Kidney (tissue), 14 donors: ENCODE results near the gene HDAC11. TPM values are rescaled to one million over a fixed set of nuclear protein-coding genes. Genes with fewer than 3 reads are reported as not detected.

Experiments used
- DNase-seq, 5 donors: peaks; one replicate each; pipeline ENCODE4 v3.0.0-alpha.2; 2013 to 2020
- FAIRE-seq: peaks from 2 replicates; lab custom pipeline; 2012; peaks lifted over from hg19 to GRCh38; lab: Jason Lieb, UNC
- H3K27ac ChIP-seq, 2 donors: one replicate each; pipeline ENCODE4 v1.7.0; 2013; ENCODE audit warnings: low read depth in 2 of 2, low read length in 2 of 2, inconsistent platforms in 1 of 2
- H3K27me3 ChIP-seq: one replicate; pipeline ENCODE4 v1.7.1; 2013; ENCODE audit warnings: low read length, inconsistent platforms; ENCODE audit not compliant: control insufficient read depth, insufficient read depth
- H3K36me3 ChIP-seq, 3 donors: one replicate each; pipeline versions ENCODE4 v1.7.0 to v1.7.1; 2013; ENCODE audit warnings: low read length in 3 of 3, control low read depth in 1 of 3, inconsistent platforms in 1 of 3; ENCODE audit not compliant: insufficient read depth in 3 of 3, control insufficient read depth in 2 of 3
- H3K4me1 ChIP-seq, 3 donors: one replicate each; pipeline versions ENCODE4 v1.7.0 to v1.7.1; 2013; ENCODE audit warnings: low read length in 3 of 3, inconsistent platforms in 1 of 3, low read depth in 1 of 3; ENCODE audit not compliant: control insufficient read depth in 2 of 3, insufficient read depth in 2 of 3
- H3K4me3 ChIP-seq, 3 donors: one replicate each; pipeline versions ENCODE4 v1.7.0 to v1.8.1; 2013; ENCODE audit warnings: low read length in 3 of 3, control low read depth in 1 of 3, inconsistent platforms in 1 of 3
- H3K9ac ChIP-seq, 3 donors: one replicate each; pipeline versions ENCODE4 v1.7.0 to v1.7.1; 2013; ENCODE audit warnings: low read length in 3 of 3, control low read depth in 1 of 3, inconsistent platforms in 1 of 3
- H3K9me3 ChIP-seq, 3 donors: one replicate each; pipeline versions ENCODE4 v1.7.0 to v1.7.1; 2013; ENCODE audit warnings: low read length in 3 of 3, control low read depth in 1 of 3, inconsistent platforms in 1 of 3; ENCODE audit not compliant: control insufficient read depth in 2 of 3, insufficient read depth in 1 of 3
- CTCF ChIP-seq: IDR thresholded peaks from 3 replicates; pipeline ENCODE4 v1.5.1; 2012; ENCODE audit warnings: mild to moderate bottlenecking, moderate library complexity, borderline replicate concordance; ENCODE audit not compliant: insufficient read depth; ENCODE audit errors: extremely low read depth
- intact Hi-C: fragments of 100-400 bp; cut with DNase I; formaldehyde crosslinking; loops from one replicate; pipeline ENCODE4 v1.11.1; 2022
- polyA plus RNA-seq: library from polyadenylated mRNA; stranded (reverse); fragments of 350-450 nt; fragmentation: Illumina TruSeq; extraction: RNeasy Lipid Tissue Mini Kit (QIAGEN cat#74804); gene quantifications from one replicate; pipeline ENCODE4 v1.2.3, GENCODE V29; 2014; ENCODE audit warnings: low read depth, low replicate concordance; ENCODE audit not compliant: insufficient read depth
- total RNA-seq: library from RNA; stranded (reverse); fragmentation: NEBNext Ultra II Directional; extraction: Animal tissue kit (Norgen Biotek cat#: 25700); gene quantifications from one replicate; pipeline ENCODE4 v1.2.1, GENCODE V29; 2021
- donor health status: control.
- donor health status: control.
- donor health status: control.
- donor health status: control.
- donor health status: control.
- donor health status: DM: yes; HTN: yes; CAD: no.
- donor health status: Normal renal cell carcinoma (clear cell type).

The HDAC11 gene
- total and polyA plus RNA-seq, 2 donors from 2014 or later = 28.3 to 43.7 TPM

DNA sequence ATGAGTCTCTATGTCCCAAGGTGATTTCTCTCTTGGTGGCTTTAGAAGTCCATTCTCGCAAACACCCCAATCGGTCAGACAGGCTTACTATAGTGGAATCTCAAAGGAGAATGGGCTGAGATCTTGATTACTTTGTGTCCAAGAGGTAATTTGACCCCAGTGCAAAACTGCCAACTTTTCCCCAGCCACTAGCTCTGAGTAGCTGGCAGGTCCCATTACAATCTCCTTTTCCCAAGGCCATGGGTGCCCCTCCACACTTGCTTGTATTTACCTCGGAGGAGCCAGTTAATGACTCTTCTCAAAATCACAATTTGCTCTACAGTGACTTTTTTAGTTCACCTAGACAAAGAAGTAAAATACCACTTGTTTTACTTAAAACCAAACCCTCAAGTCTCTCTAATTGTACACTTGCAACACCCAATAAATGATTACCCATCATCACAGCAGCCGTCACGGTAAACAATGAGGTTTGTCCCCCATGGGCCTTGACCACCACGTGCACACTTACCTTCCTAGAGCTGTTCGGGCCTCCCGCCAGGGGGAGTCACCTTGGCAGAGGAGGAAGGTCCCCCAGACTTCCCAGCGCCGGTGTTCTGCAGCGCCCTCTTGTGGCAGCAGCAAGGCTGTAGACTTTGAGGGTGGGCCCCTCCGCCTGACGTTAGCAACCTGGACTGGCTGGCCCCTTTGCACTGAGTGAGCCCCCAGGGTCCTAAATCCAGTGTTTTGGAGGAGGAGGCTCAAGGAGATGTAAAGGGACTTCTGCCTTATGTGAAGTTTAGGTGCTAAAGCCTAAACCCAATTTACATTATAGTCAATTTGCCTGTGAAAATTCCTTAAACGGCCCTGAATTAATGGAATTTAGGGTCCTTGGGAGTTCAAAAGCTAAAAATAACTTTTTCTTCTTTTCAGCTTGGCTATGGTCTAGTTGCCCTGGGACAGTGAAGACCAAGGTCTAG, 18.7 kb upstream of the HDAC11 start:
- Histone ChIP-seq H3K9me3 (no peaks in the 10 kb centered on the region), H3K36me3 (no peaks in the 10 kb centered on the region), H3K9ac (no peak overlapping the region), H3K27me3 (no peaks in the 10 kb centered on the region), H3K4me1 (peaks cover 0 to 3% (median 0%) of the 10 kb centered on the region in 3 donors), H3K27ac (no peak overlapping the region), H3K4me3 (no peak overlapping the region)
- peak; percentile 54 for TF ChIP-seq CTCF
- intact Hi-C loops = no loop called here
- no peak for FAIRE-seq
- peak; percentile 77 to 85 (median 81) for DNase-seq

- no peak for TF ChIP-seq CTCF
- Histone ChIP-seq H3K27ac (no peak overlapping the region), H3K9ac (no peak overlapping the region), H3K36me3 (no peaks in the 10 kb centered on the region), H3K27me3 (no peaks in the 10 kb centered on the region), H3K4me3 (no peak overlapping the region), H3K4me1 (peaks cover 0 to 3% (median 0%) of the 10 kb centered on the region in 3 donors), H3K9me3 (no peaks in the 10 kb centered on the region)
- intact Hi-C loops = no loop called here
- FAIRE-seq = no peak
- no peak for DNase-seq
These were observed 17.9 kb upstream of the HDAC11 start for GRCh38 chr3:13462125-13462629.

GRCh38 chr3:13462822-13463221, 17.3 kb upstream of the HDAC11 start:
- H3K36me3 ChIP-seq = no peaks in the 10 kb centered on the region
- DNase-seq (no peak), FAIRE-seq (no peak)
- H3K4me3 ChIP-seq = no peak overlapping the region
- no peak overlapping the region for H3K9ac ChIP-seq
- no peaks in the 10 kb centered on the region for H3K9me3 ChIP-seq
- H3K27me3 ChIP-seq = no peaks in the 10 kb centered on the region
- H3K27ac ChIP-seq = no peak overlapping the region
- peaks cover 0 to 4% (median 3%) of the 10 kb centered on the region in 3 donors for H3K4me1 ChIP-seq
- intact Hi-C loops = no loop called here
- TF ChIP-seq CTCF = no peak
